Endothelial cell of umbilical vein (primary cell): ENCODE results near the gene PNPLA2. TPM values are rescaled to one million over a fixed set of nuclear protein-coding genes. Genes with fewer than 3 reads are reported as not detected.

Source experiments
- BruUV-seq: library from RNA; stranded (reverse); fragments of 400-500 nt; replicated peaks from 2 replicates; lab custom pipeline; 2021; lab: Mats Ljungman, UMichigan
- CTCF ChIA-PET: fragments of 300-600, 350-600 bp; sonication (Branson Sonifier 250); formaldehyde crosslinking; loops from one replicate; lab custom pipeline; 2021; ENCODE audit warnings: antibody characterized with exemption, inconsistent platforms; lab: Charles Lee
- POLR2A ChIA-PET: fragments of 300-600, 350-600 bp; sonication (Branson Sonifier 250); formaldehyde crosslinking; loops from one replicate; lab custom pipeline; 2021; ENCODE audit warnings: antibody characterized with exemption, inconsistent platforms; lab: Charles Lee
- DNase-seq: peaks from one replicate; pipeline ENCODE4 v3.0.0-alpha.2; 2011; ENCODE audit warnings: low read depth, low spot score
- FAIRE-seq: peaks from 2 replicates; lab custom pipeline; 2011; peaks lifted over from hg19 to GRCh38; lab: Jason Lieb, UNC
- H2AFZ ChIP-seq: 2 replicates; pipeline ENCODE4 v1.6.0; 2012; ENCODE audit warnings: low read depth, low read length, control low read depth, inconsistent platforms
- H3K27ac ChIP-seq: 2 replicates; pipeline ENCODE4 v1.5.1; 2011; ENCODE audit warnings: low read depth, mild to moderate bottlenecking, control low read depth, low read length, moderate library complexity; ENCODE audit not compliant: insufficient read depth
- H3K27me3 ChIP-seq, 2 experiments: 2 replicates each; pipeline versions ENCODE4 v1.6.0 to v1.6.1; 2011; ENCODE audit warnings: low read length in 2 of 2, mixed read lengths in 1 of 2; ENCODE audit not compliant: control insufficient read depth in 2 of 2, insufficient read depth in 2 of 2
- H3K36me3 ChIP-seq, 2 experiments: 2 replicates in 1 of 2; 3 replicates in 1 of 2; pipeline ENCODE4 v1.5.1; 2011; ENCODE audit warnings: low read length in 2 of 2, mild to moderate bottlenecking in 1 of 2, moderate library complexity in 1 of 2; ENCODE audit not compliant: control insufficient read depth in 2 of 2, insufficient read depth in 2 of 2; ENCODE audit errors: extremely low read depth in 1 of 2
- H3K4me1 ChIP-seq: 3 replicates; pipeline ENCODE4 v1.5.1; 2011; ENCODE audit warnings: mild to moderate bottlenecking, low read length; ENCODE audit not compliant: control insufficient read depth, insufficient read depth; ENCODE audit errors: extremely low read depth
- H3K4me2 ChIP-seq: 2 replicates; pipeline ENCODE4 v1.6.1; 2011; ENCODE audit warnings: low read length, control low read depth, mixed read lengths; ENCODE audit not compliant: insufficient read depth
- H3K4me3 ChIP-seq, 3 experiments: fragments of 200-600 bp in 1 of 3; sonication (generic), shearing (Covaris generic) in 1 of 3; replicated peaks in 1 of 3; 2 replicates each; pipeline ENCODE4 v1.5.1; 2011 to 2016; ENCODE audit warnings: control low read depth in 3 of 3, low read length in 3 of 3, mild to moderate bottlenecking in 2 of 3, inconsistent platforms in 1 of 3, low read depth in 1 of 3, moderate library complexity in 1 of 3; ENCODE audit not compliant: insufficient read depth in 1 of 3
- H3K79me2 ChIP-seq: 2 replicates; pipeline ENCODE4 v1.6.0; 2012; ENCODE audit warnings: low read length, inconsistent platforms; ENCODE audit not compliant: control insufficient read depth, insufficient read depth
- H3K9ac ChIP-seq: replicated peaks from 2 replicates; pipeline ENCODE3; 2011; ENCODE audit warnings: low read length, control low read depth; ENCODE audit not compliant: insufficient read depth; ENCODE audit errors: extremely low read depth
- H3K9me1 ChIP-seq: replicated peaks from 3 replicates; pipeline ENCODE4 v1.6.0; 2011; ENCODE audit warnings: mild to moderate bottlenecking, low read length; ENCODE audit not compliant: control insufficient read depth, insufficient read depth; ENCODE audit errors: extremely low read depth
- H3K9me3 ChIP-seq: replicated peaks from 2 replicates; pipeline ENCODE4 v1.5.1; 2012; ENCODE audit warnings: low read length, inconsistent platforms; ENCODE audit not compliant: control insufficient read depth, insufficient read depth
- H4K20me1 ChIP-seq: replicated peaks from 2 replicates; pipeline ENCODE3; 2011; ENCODE audit warnings: mild to moderate bottlenecking, low read length; ENCODE audit not compliant: control insufficient read depth, insufficient read depth; ENCODE audit errors: extremely low read depth
- CTCF ChIP-seq, 2 donors: IDR thresholded peaks; 1 replicate in 1 of 2; 2 replicates in 1 of 2; pipeline ENCODE4 v1.5.1; 2011; ENCODE audit warnings: low read length in 2 of 2, mild to moderate bottlenecking in 2 of 2, moderate library complexity in 2 of 2, control low read depth in 1 of 2, inconsistent platforms in 1 of 2, low read depth in 1 of 2; ENCODE audit not compliant: insufficient read depth in 1 of 2; ENCODE audit errors: extremely low read depth in 1 of 2
- EZH2 ChIP-seq: IDR thresholded peaks from 2 replicates; pipeline ENCODE4 v1.6.1; 2012; ENCODE audit warnings: borderline replicate concordance, low read depth, mild to moderate bottlenecking, moderate library complexity, low read length, inconsistent platforms; ENCODE audit not compliant: severe bottlenecking
- FOS ChIP-seq: IDR thresholded peaks from 2 replicates; pipeline ENCODE4 v1.6.1; 2011; ENCODE audit warnings: mild to moderate bottlenecking, low read length, moderate library complexity, borderline replicate concordance; ENCODE audit not compliant: insufficient read depth
- GATA2 ChIP-seq: IDR thresholded peaks from 2 replicates; pipeline ENCODE4 v1.7.0; 2011; ENCODE audit warnings: low read depth, mild to moderate bottlenecking, moderate library complexity, mixed read lengths, low read length; ENCODE audit not compliant: insufficient read length, insufficient read depth
- JUN ChIP-seq: IDR thresholded peaks from 2 replicates; pipeline ENCODE4 v1.6.1; 2011; ENCODE audit warnings: borderline replicate concordance, low read depth; ENCODE audit not compliant: insufficient read length, insufficient read depth
- MAX ChIP-seq: IDR thresholded peaks from 2 replicates; pipeline ENCODE4 v1.6.1; 2011; ENCODE audit not compliant: insufficient read depth, insufficient read length
- MYC ChIP-seq: IDR thresholded peaks from one replicate; pipeline ENCODE4 v1.6.1; 2011; ENCODE audit warnings: mild to moderate bottlenecking, low read depth, low read length
- POLR2A ChIP-seq: IDR thresholded peaks from 2 replicates; pipeline ENCODE4 v1.6.1; 2012; ENCODE audit warnings: low read depth, mild to moderate bottlenecking, control low read depth, low read length
- POLR2AphosphoS5 ChIP-seq: IDR thresholded peaks from 2 replicates; pipeline ENCODE4 v1.6.1; 2012; ENCODE audit warnings: low read depth, mild to moderate bottlenecking, control low read depth, low read length, moderate library complexity; ENCODE audit not compliant: insufficient read depth
- dilution Hi-C: fragments of 300-500 bp; cut with MboI; formaldehyde crosslinking; loops from one replicate; pipeline ENCODE4 v1.15.0; 2019; ENCODE audit warnings: low sequenced_read_pairs; ENCODE audit not compliant: extremely low pct_ligation_motif_present
- intact Hi-C: fragments of 100-400 bp; cut with micrococcal nuclease; formaldehyde crosslinking; loops from one replicate; pipeline ENCODE4 v1.10.0; 2022
- polyA plus RNA-seq, 4 experiments: library from polyadenylated mRNA; depleted of rRNA in 3 of 4; stranded (reverse) in 3 of 4; unstranded in 1 of 4; fragments of >200 nt; gene quantifications; 2 replicates each; pipeline versions ENCODE4 v1.2.1 to v1.2.3, GENCODE V29; 2011 to 2012; ENCODE audit warnings: missing spikeins in 1 of 4
- total RNA-seq: library from RNA; stranded (reverse); gene quantifications from 2 replicates; pipeline ENCODE4 v1.2.3, GENCODE V29; 2021

Gene PNPLA2
- total and polyA plus RNA-seq, 2 donors (not counting 3 experiments of a cell fraction or from before 2014, with no cell fraction given): 73.1 to 75.6 TPM

GRCh38 chr11:803770-804598, 14.7 kb upstream of the PNPLA2 start:
- Histone ChIP-seq H3K9ac (peak overlapping the region; percentile 13), H4K20me1 (no peaks in the 10 kb centered on the region), H3K4me3 (peak overlapping the region; percentile 42 to 74 (median 59)), H3K9me3 (no peaks in the 10 kb centered on the region), H2AFZ (peak overlapping the region; percentile 11), H3K4me1 (peaks cover 21% of the 10 kb centered on the region), H3K36me3 (peaks cover 0 to 20% of the 10 kb centered on the region in 2 experiments), H3K79me2 (peaks cover 12% of the 10 kb centered on the region), H3K4me2 (peak overlapping the region; percentile 91), H3K27me3 (no peaks in the 10 kb centered on the region), H3K27ac (no peak overlapping the region), H3K9me1 (no peaks in the 10 kb centered on the region)
- POLR2A ChIA-PET: no interaction called here
- CTCF ChIA-PET: interaction anchor here (1.0 to 1.4 kb wide), 2 partner anchors 31 to 36 kb away, joined by 3 to 4 read pairs; no protein-coding TSS in a partner anchor
- dilution Hi-C loops: no loop called here
- FAIRE-seq (peak; percentile 8), DNase-seq (no peak)
- intact Hi-C loops: no loop called here
- TF ChIP-seq JUN: no peak
- TF ChIP-seq GATA2: no peak
- no peak for TF ChIP-seq CTCF (IDR thresholded peaks at IDR 0.05; ENCODE audit: extremely low read depth in 1 of 2, insufficient read depth in 1 of 2, low read depth in 1 of 2, low read length in 2 of 2)
- TF ChIP-seq MYC: no peak
- TF ChIP-seq POLR2AphosphoS5: no peak
- no peak for TF ChIP-seq FOS
- no peak for TF ChIP-seq POLR2A
- TF ChIP-seq EZH2: no peak
- TF ChIP-seq MAX: no peak
- BruUV-seq: no TSS peak
